Panc1 (cell line): ENCODE measurements around the gene KRT27. TPM values are rescaled to one million over a fixed set of nuclear protein-coding genes. Genes with fewer than 3 reads are reported as not detected.

Experiments used
- ATAC-seq: fragments of 200-7000 bp; cut with Tn5 transposase; 2 replicates; pipeline ENCODE4 v1.9.1; 2020; ENCODE audit warnings: mild to moderate bottlenecking, moderate library complexity
- BruUV-seq: library from RNA; stranded (reverse); fragments of 400-500 nt; replicated peaks from 2 replicates; lab custom pipeline; 2021; lab: Mats Ljungman, UMichigan
- CTCF ChIA-PET: fragments of 300-600 bp; sonication (Branson Sonifier 250); formaldehyde crosslinking; loops from one replicate; lab custom pipeline; 2022; ENCODE audit warnings: antibody characterized with exemption; lab: Charles Lee
- POLR2A ChIA-PET: fragments of 300-600 bp; sonication (Branson Sonifier 250); formaldehyde crosslinking; loops from one replicate; lab custom pipeline; 2022; ENCODE audit warnings: antibody characterized with exemption; lab: Charles Lee
- DNase-seq: peaks from one replicate; pipeline ENCODE4 v3.0.0-alpha.2; 2010; ENCODE audit warnings: low read depth, low spot score
- H3K27ac ChIP-seq: 2 replicates; pipeline ENCODE4 v1.5.1; 2011; ENCODE audit warnings: mild to moderate bottlenecking, low read length, inconsistent platforms
- H3K27me3 ChIP-seq: fragments of 200-500 bp; sonication (Bioruptor generic); 2 replicates; pipeline ENCODE4 v1.6.0; 2014; ENCODE audit warnings: low read length, inconsistent platforms; ENCODE audit not compliant: control insufficient read depth, insufficient read depth
- H3K36me3 ChIP-seq: fragments of 200-500 bp; sonication (Bioruptor generic); 2 replicates; pipeline ENCODE4 v1.5.1; 2014; ENCODE audit warnings: inconsistent platforms, mild to moderate bottlenecking, low read length, moderate library complexity; ENCODE audit not compliant: control insufficient read depth, insufficient read depth
- H3K4me1 ChIP-seq: 2 replicates; pipeline ENCODE4 v1.5.1; 2011; ENCODE audit warnings: inconsistent platforms, mild to moderate bottlenecking, low read length, moderate library complexity; ENCODE audit not compliant: control insufficient read depth, insufficient read depth
- H3K4me3 ChIP-seq, 2 experiments: 2 replicates each; pipeline ENCODE4 v1.5.1; 2011 to 2012; ENCODE audit warnings: low read depth in 2 of 2, low read length in 2 of 2, mild to moderate bottlenecking in 2 of 2, inconsistent platforms in 1 of 2, moderate library complexity in 1 of 2
- H3K9me3 ChIP-seq: fragments of 200-500 bp; sonication (Bioruptor generic); 2 replicates; pipeline ENCODE4 v1.5.1; 2014; ENCODE audit warnings: low read depth, mild to moderate bottlenecking, inconsistent platforms, low read length, moderate library complexity; ENCODE audit not compliant: control insufficient read depth, insufficient read depth
- POLR2AphosphoS5 ChIP-seq: IDR thresholded peaks from 2 replicates; pipeline ENCODE4 v1.6.1; 2012; ENCODE audit warnings: mild to moderate bottlenecking, low read depth, low read length, moderate library complexity
- SIN3A ChIP-seq: IDR thresholded peaks from 2 replicates; pipeline ENCODE4 v1.6.1; 2012; ENCODE audit warnings: low read depth, mild to moderate bottlenecking, low read length, moderate library complexity, borderline replicate concordance; ENCODE audit not compliant: insufficient read depth
- TCF7L2 ChIP-seq: IDR thresholded peaks from 2 replicates; pipeline ENCODE4 v1.6.1; 2011; ENCODE audit warnings: mild to moderate bottlenecking, low read depth, low read length, inconsistent platforms
- in situ Hi-C: cut with HindIII; loops from 2 replicates; pipeline ENCODE4 v1.10.0; 2016; ENCODE audit warnings: low sequenced_read_pairs, low pct_unique_long_range_greater_than_20kb
- intact Hi-C: fragments of 100-400 bp; cut with micrococcal nuclease; formaldehyde crosslinking; loops from one replicate; pipeline ENCODE4 v1.10.0; 2022; ENCODE audit not compliant: unreplicated experiment
- total RNA-seq: library from RNA; stranded (reverse); gene quantifications from one replicate; pipeline ENCODE4 v1.2.1, GENCODE V29; 2021; ENCODE audit not compliant: unreplicated experiment
- TF ChIP-seq, protein P1 (sequence below): fragments of 450-650 bp; IDR thresholded peaks from 2 replicates; pipeline ENCODE4 v1.5.1; 2017; ENCODE audit warnings: mild to moderate bottlenecking
- TF ChIP-seq, protein P2 (sequence below), 2 experiments: IDR thresholded peaks; 2 replicates each; pipeline ENCODE4 v1.6.1; 2011 to 2012; ENCODE audit warnings: low read depth in 2 of 2, control low read depth in 1 of 2, low read length in 1 of 2, mild to moderate bottlenecking in 1 of 2, moderate library complexity in 1 of 2; ENCODE audit not compliant: insufficient read depth in 1 of 2

KRT27 gene
- total RNA-seq, 1 experiment from 2014 or later = not detected

DNA sequence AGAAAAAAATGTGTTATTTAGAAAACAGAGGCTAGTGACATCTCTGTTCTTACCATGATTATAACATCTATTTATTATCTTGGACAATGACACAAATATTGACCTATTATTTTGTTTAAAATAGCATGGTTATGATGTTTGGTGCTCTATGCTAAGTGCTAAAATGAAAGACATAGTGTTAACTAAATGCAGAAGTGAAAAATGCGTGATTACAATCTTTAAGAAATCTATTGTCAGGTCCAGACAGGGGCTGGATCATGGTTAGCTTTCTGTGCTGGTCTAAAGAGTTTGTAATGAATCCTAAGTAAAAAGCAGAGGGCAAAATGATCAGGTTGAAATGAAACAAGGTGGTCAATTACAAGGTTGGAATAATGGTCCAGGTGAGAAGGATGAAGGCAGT, 18.0 kb upstream of the KRT27 start:
- ChIA-PET POLR2A (no interaction called here), CTCF (no interaction called here)
- Histone ChIP-seq H3K4me1 (peaks cover 5% of the 10 kb centered on the region), H3K27me3 (peaks cover 27% of the 10 kb centered on the region), H3K36me3 (no peaks in the 10 kb centered on the region), H3K4me3 (no peak overlapping the region), H3K9me3 (no peaks in the 10 kb centered on the region), H3K27ac (no peak overlapping the region)
- TF ChIP-seq, protein P1, sequence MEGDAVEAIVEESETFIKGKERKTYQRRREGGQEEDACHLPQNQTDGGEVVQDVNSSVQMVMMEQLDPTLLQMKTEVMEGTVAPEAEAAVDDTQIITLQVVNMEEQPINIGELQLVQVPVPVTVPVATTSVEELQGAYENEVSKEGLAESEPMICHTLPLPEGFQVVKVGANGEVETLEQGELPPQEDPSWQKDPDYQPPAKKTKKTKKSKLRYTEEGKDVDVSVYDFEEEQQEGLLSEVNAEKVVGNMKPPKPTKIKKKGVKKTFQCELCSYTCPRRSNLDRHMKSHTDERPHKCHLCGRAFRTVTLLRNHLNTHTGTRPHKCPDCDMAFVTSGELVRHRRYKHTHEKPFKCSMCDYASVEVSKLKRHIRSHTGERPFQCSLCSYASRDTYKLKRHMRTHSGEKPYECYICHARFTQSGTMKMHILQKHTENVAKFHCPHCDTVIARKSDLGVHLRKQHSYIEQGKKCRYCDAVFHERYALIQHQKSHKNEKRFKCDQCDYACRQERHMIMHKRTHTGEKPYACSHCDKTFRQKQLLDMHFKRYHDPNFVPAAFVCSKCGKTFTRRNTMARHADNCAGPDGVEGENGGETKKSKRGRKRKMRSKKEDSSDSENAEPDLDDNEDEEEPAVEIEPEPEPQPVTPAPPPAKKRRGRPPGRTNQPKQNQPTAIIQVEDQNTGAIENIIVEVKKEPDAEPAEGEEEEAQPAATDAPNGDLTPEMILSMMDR = no peak
- no peak for TF ChIP-seq TCF7L2
- TF ChIP-seq SIN3A = no peak
- TF ChIP-seq POLR2AphosphoS5 = no peak
- TF ChIP-seq, protein P2, sequence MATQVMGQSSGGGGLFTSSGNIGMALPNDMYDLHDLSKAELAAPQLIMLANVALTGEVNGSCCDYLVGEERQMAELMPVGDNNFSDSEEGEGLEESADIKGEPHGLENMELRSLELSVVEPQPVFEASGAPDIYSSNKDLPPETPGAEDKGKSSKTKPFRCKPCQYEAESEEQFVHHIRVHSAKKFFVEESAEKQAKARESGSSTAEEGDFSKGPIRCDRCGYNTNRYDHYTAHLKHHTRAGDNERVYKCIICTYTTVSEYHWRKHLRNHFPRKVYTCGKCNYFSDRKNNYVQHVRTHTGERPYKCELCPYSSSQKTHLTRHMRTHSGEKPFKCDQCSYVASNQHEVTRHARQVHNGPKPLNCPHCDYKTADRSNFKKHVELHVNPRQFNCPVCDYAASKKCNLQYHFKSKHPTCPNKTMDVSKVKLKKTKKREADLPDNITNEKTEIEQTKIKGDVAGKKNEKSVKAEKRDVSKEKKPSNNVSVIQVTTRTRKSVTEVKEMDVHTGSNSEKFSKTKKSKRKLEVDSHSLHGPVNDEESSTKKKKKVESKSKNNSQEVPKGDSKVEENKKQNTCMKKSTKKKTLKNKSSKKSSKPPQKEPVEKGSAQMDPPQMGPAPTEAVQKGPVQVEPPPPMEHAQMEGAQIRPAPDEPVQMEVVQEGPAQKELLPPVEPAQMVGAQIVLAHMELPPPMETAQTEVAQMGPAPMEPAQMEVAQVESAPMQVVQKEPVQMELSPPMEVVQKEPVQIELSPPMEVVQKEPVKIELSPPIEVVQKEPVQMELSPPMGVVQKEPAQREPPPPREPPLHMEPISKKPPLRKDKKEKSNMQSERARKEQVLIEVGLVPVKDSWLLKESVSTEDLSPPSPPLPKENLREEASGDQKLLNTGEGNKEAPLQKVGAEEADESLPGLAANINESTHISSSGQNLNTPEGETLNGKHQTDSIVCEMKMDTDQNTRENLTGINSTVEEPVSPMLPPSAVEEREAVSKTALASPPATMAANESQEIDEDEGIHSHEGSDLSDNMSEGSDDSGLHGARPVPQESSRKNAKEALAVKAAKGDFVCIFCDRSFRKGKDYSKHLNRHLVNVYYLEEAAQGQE (IDR thresholded peaks at IDR 0.05; ENCODE audit: insufficient read depth in 1 of 2, low read depth in 2 of 2, low read length in 1 of 2) = no peak
- BruUV-seq = no TSS peak
- ATAC-seq (no peak), DNase-seq (no peak)
- in situ Hi-C loops = no loop called here
- intact Hi-C loops = loop anchor here (5.0 kb wide), 1 partner anchor 52 kb away; no protein-coding TSS in a partner anchor

DNA sequence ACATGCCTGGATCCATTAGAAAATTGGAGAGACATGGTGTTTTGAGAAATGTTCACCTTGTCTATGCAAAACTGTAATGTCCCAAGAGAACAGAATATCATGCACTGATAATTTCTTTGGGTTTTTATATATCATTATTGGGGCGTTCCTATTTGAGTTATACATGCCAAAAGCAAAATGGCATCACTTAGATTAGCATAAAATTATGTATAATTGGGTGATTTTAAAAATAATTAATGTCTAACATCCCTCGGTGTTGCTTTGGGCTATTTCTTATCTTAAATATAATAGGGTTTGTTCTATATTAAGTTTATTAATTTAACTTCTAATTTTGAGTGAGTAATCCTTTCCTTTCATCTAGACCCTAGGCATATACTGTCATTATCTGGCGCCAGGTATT, 17.5 kb upstream of the KRT27 start, which contains the start of gene KRT28:
Gene KRT28, minus strand, starts transcription at position 101 of the 400 bp plus-strand sequence. Its CDS starts 66 bp downstream, at position 35.
- BruUV-seq = no TSS peak
- intact Hi-C loops (loop anchor here (5.0 kb wide), 1 partner anchor 52 kb away; no protein-coding TSS in a partner anchor), in situ Hi-C loops (no loop called here)
- Histone ChIP-seq H3K27ac (no peak within 1 kb of the TSS), H3K4me1 (peaks cover 5% of the 10 kb centered on the region), H3K27me3 (peaks cover 23% of the 10 kb centered on the region), H3K36me3 (no peaks in the 10 kb centered on the region), H3K9me3 (no peaks in the 10 kb centered on the region), H3K4me3 (no peak within 1 kb of the TSS)
- ChIA-PET POLR2A (no interaction called here), CTCF (no interaction called here)
- ATAC-seq (no peak), DNase-seq (no peak)
- TF ChIP-seq POLR2AphosphoS5 = no peak
- no peak for TF ChIP-seq SIN3A
- TF ChIP-seq TCF7L2 = no peak
- TF ChIP-seq, protein P2 (IDR thresholded peaks at IDR 0.05; ENCODE audit: insufficient read depth in 1 of 2, low read depth in 2 of 2, low read length in 1 of 2) = no peak
- TF ChIP-seq, protein P1 = no peak
